Globus pallidus (tissue), 1 donor: ENCODE results near the gene CD48.
"Not testable (repeated sequence)": the region's sequence is repeated elsewhere in the genome, so short reads cannot be mapped to it uniquely, and the experiment has no call there.

ENCODE experiments used
- DNase-seq: peaks from one replicate; pipeline ENCODE4 v3.0.0-alpha.2; 2015; ENCODE audit warnings: low spot score

The CD48 gene

GRCh38 chr1:160675641-160676410, 35.8 kb downstream of the CD48 start:
- peak; percentile 49 for DNase-seq

GRCh38 chr1:160674415-160674814, 37.2 kb downstream of the CD48 start:
- DNase-seq = no peak

DNA sequence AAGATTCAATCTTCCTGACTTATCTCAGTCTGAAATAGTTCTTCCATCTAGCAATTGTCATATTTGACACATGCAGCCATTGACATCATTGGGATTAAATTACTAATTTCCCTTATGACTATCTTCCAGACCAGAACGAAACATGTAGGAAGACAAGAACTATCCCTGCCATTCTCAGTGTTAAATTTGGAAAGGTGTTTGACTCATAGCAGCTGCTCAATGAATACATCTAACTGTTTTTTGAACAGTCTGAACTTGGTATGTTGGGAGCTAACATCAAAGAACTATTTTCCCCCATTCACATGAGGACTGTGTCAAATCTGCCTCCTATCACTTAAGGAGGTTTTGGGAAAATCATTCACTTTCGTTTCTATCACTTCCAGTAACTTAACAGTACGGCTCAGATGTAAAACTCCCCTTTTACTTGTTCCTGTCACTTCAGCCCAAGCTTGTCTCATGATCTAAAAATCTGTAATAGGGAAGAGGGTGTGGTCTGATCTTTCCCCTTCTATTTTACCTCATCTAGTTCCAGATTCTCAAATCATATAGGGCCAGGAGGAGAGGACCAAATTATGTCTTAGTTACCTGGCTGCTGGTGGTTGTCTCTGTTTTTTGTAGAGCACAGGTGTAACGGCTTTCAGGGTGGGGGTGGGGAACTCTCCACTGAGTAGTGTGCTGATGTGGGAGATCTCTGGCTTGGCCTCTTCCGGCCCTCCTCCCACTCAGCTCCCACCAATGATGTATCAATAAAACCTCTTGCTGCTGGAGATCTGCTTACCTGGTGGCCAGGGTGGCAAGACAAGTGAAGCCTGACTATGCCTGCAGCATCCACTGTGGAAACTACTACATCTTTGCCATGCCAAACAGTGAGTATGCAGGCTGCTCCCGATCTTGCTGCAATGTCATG, 38.6 kb downstream of the CD48 start:
- no peak for DNase-seq

- DNase-seq = no peak
Measured at GRCh38 chr1:160671603-160672517, 39.8 kb downstream of the CD48 start.

- DNase-seq = no peak
Measured at GRCh38 chr1:160670701-160671100, 40.9 kb downstream of the CD48 start.

DNA sequence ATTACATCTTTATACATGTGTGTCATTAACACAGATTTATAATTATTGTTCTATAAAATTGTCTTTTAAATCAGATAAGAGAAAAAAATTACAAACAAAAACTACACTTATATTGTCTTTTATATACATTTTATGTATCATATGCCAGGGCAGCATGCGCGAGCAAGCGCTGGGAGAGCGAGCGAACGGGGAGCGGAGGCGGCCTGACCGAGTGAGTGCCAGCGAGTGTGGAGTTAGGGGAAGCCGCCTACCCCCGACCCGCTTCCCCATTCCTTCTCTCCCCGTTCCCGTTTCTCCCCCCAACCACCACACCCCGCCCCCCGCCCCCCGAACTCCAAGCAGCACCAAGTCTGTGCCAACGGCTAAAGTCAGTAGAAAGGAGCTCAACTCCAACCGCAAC, 41.8 kb downstream of the CD48 start:
- no peak for DNase-seq

GRCh38 chr1:160669276-160669675, 42.3 kb downstream of the CD48 start:
- DNase-seq = no peak

DNA sequence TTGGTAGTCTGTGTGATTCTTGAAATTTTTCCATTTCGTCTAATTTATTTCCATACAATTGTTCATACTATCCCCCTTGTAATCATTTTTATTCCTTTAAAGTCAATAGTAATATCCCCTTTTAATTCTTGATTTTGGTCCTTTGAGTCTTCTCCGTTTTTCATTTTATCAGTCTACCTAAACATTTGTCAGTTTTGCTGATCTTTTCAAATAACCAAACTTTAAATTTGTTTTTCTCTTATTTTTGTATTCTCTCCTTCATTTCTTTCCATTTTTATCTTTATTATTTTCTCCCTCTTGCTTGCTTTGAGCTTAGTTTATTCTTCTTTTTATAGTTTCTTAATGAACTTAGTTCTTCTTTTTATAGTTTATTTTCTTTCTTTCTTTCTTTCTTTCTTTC, 43.7 kb downstream of the CD48 start:
- no peak for DNase-seq

- no peak for DNase-seq
Measured at GRCh38 chr1:160666079-160666442, 45.6 kb downstream of the CD48 start.

GRCh38 chr1:160665330-160666078, 46.1 kb downstream of the CD48 start:
- DNase-seq = no peak

- no peak for DNase-seq
Measured at GRCh38 chr1:160664573-160665051, 47.0 kb downstream of the CD48 start.

DNA sequence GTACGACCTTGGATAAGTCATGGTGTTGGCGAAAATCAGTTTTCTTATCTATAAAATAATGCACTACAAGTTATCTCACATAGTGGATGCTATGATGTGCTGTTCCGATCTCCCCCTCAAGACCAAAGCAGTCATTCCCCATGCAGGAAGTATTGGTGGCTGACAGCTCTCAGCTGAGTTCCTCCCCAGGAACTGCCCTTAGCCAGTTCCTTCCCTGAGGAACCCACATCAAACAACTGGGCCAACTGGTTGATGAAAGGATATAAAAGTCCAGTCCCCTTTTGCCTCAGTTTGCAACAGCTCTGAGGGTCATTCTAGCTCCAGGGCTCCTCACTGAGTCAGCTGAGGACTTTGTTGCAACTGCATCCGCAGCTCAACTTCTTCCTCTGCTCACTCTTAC, 48.7 kb downstream of the CD48 start:
- DNase-seq = no peak

GRCh38 chr1:160659566-160659965, 52.1 kb downstream of the CD48 start:
- no peak for DNase-seq

- DNase-seq = no peak
Measured at GRCh38 chr1:160658814-160659193, 52.8 kb downstream of the CD48 start.

- no peak for DNase-seq
Measured at GRCh38 chr1:160658162-160658813, 53.3 kb downstream of the CD48 start.

- DNase-seq = no peak
Measured at GRCh38 chr1:160657250-160657781, 54.3 kb downstream of the CD48 start.

- no peak for DNase-seq
Measured at GRCh38 chr1:160656737-160657136, 54.9 kb downstream of the CD48 start.

DNA sequence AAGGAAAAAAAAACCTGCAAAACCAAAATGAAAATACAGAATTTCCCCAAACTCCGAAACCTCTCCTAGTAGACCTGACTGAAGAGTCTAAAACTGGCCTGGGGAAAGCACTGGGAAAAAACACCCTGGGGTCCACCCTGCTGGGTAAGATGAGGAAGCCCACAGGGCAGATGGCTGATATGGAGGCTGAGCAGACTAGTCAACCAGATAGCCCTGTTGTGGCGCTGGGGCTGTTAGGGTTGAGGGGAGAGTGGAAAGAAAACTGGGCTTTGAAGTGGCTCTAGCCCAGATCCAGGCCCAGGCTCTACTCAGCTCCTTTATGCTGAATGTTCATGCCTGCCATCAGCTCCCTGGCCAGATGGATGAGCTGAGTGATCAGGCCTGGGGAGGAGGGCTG, 58.0 kb downstream of the CD48 start:
- DNase-seq = no peak

DNA sequence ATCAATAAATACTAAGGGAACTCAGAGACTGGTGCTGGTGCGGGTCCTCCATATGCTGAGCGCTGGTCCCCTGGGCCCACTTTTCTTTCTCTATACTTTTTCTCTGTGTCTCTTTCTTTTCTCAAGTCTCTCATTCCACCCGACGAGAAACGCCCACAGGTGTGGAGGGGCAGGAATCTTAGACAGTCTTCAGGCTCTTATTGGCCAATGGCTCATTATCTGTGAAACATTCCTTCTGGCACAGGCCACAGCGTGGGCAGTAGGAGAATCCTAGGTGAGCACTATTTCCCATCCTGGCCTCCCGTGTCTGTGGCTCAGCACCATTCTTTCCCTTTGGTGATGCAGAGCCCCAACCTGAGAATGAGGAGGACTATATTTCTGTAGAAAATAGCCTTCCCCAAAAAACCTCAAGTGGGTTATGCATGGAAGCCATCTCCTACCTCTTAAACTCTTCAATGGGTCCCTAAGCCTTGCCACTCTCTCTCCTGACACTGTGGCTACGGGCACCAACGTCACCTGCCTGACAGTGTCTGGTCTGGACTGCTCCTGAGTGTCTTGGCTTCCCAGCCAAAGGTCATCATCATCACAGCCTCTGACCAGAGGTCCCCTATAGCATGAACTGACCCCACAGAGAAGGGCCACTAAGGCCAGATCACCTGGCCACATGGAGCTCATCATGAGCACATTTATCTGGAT, 58.5 kb downstream of the CD48 start:
- no peak for DNase-seq

- not testable (repeated sequence) for DNase-seq
Measured at GRCh38 chr1:160652065-160652641, 59.5 kb downstream of the CD48 start.
